H9 (cell line): ENCODE data around the gene CHID1. TPM values are rescaled to one million over a fixed set of nuclear protein-coding genes. Genes with fewer than 3 reads are reported as not detected.

Experiments used
- DNase-seq: peaks from one replicate; pipeline ENCODE4 v3.0.0-alpha.2; 2017
- H2AFZ ChIP-seq: one replicate; pipeline ENCODE4 v1.6.1; 2013; ENCODE audit warnings: mild to moderate bottlenecking, low read length, control low read depth, moderate library complexity
- H2AK5ac ChIP-seq: 2 replicates; pipeline ENCODE4 v1.6.1; 2013; ENCODE audit warnings: low read length, control low read depth, mixed read lengths; ENCODE audit not compliant: insufficient read length
- H2BK120ac ChIP-seq: one replicate; pipeline ENCODE4 v1.6.1; 2013; ENCODE audit warnings: low read depth, mild to moderate bottlenecking, low read length, control low read depth, inconsistent platforms; ENCODE audit not compliant: poor library complexity, severe bottlenecking
- H2BK12ac ChIP-seq: 2 replicates; pipeline ENCODE4 v1.6.1; 2013; ENCODE audit warnings: low read length, control low read depth, mixed read lengths, low read depth; ENCODE audit not compliant: insufficient read length
- H2BK15ac ChIP-seq: 2 replicates; pipeline ENCODE4 v1.6.1; 2013; ENCODE audit warnings: low read depth, low read length, control low read depth
- H2BK20ac ChIP-seq: one replicate; pipeline ENCODE4 v1.6.1; 2013; ENCODE audit warnings: low read depth, mild to moderate bottlenecking, low read length, control low read depth, inconsistent platforms; ENCODE audit not compliant: poor library complexity, severe bottlenecking
- H2BK5ac ChIP-seq: 2 replicates; pipeline ENCODE4 v1.6.1; 2013; ENCODE audit warnings: low read length, control low read depth, mixed read lengths; ENCODE audit not compliant: insufficient read length
- H3K14ac ChIP-seq: 2 replicates; pipeline ENCODE4 v1.6.1; 2013; ENCODE audit warnings: low read length, control low read depth; ENCODE audit not compliant: insufficient read depth
- H3K18ac ChIP-seq: 2 replicates; pipeline ENCODE4 v1.6.1; 2013; ENCODE audit warnings: low read depth, mild to moderate bottlenecking, mixed read lengths, low read length, control low read depth; ENCODE audit not compliant: insufficient read length
- H3K23ac ChIP-seq: 2 replicates; pipeline ENCODE4 v1.6.1; 2013; ENCODE audit warnings: low read length, control low read depth, mixed read lengths, low read depth; ENCODE audit not compliant: insufficient read length
- H3K23me2 ChIP-seq: 2 replicates; pipeline ENCODE4 v1.6.1; 2013; ENCODE audit warnings: low read depth, mild to moderate bottlenecking, mixed read lengths, low read length, control low read depth; ENCODE audit not compliant: insufficient read length, poor library complexity, severe bottlenecking
- H3K27ac ChIP-seq: 2 replicates; pipeline ENCODE4 v1.5.1; 2013; ENCODE audit warnings: low read length, control low read depth, mixed read lengths, low read depth; ENCODE audit not compliant: insufficient read length
- H3K27me3 ChIP-seq: 2 replicates; pipeline ENCODE4 v1.6.1; 2013; ENCODE audit warnings: low read length, control low read depth, inconsistent platforms; ENCODE audit not compliant: insufficient read depth
- H3K4ac ChIP-seq: 2 replicates; pipeline ENCODE4 v1.6.1; 2013; ENCODE audit warnings: low read depth, mild to moderate bottlenecking, control low read depth, inconsistent platforms, low read length, moderate library complexity
- H3K4me1 ChIP-seq: 2 replicates; pipeline ENCODE4 v1.6.1; 2013; ENCODE audit warnings: low read length, control low read depth, inconsistent platforms; ENCODE audit not compliant: insufficient read depth
- H3K4me2 ChIP-seq: 2 replicates; pipeline ENCODE4 v1.6.1; 2013; ENCODE audit warnings: low read length, control low read depth, mixed read lengths; ENCODE audit not compliant: insufficient read length, insufficient read depth
- H3K56ac ChIP-seq: 2 replicates; pipeline ENCODE4 v1.6.1; 2013; ENCODE audit warnings: low read depth, mild to moderate bottlenecking, mixed read lengths, low read length, control low read depth; ENCODE audit not compliant: insufficient read length
- H3K79me1 ChIP-seq: 2 replicates; pipeline ENCODE4 v1.6.1; 2013; ENCODE audit warnings: low read depth, mild to moderate bottlenecking, moderate library complexity, low read length, control low read depth, inconsistent platforms; ENCODE audit not compliant: insufficient read depth, poor library complexity, severe bottlenecking
- H3K79me2 ChIP-seq: 2 replicates; pipeline ENCODE4 v1.6.1; 2013; ENCODE audit warnings: low read length, control low read depth, inconsistent platforms; ENCODE audit not compliant: insufficient read depth
- H3K9ac ChIP-seq: 2 replicates; pipeline ENCODE4 v1.6.1; 2013; ENCODE audit warnings: low read length, control low read depth, mixed read lengths; ENCODE audit not compliant: insufficient read length; ENCODE audit errors: extremely low read depth
- H3K9me3 ChIP-seq: one replicate; pipeline ENCODE4 v1.6.1; 2013; ENCODE audit warnings: low read depth, low read length, inconsistent platforms; ENCODE audit not compliant: control insufficient read depth
- H3T11ph ChIP-seq: one replicate; pipeline ENCODE4 v1.6.1; 2013; ENCODE audit warnings: mild to moderate bottlenecking, low read length, control low read depth, inconsistent platforms
- H4K20me1 ChIP-seq: one replicate; pipeline ENCODE4 v1.6.1; 2013; ENCODE audit not compliant: control insufficient read depth, insufficient read length, insufficient read depth
- H4K5ac ChIP-seq: 2 replicates; pipeline ENCODE4 v1.6.1; 2013; ENCODE audit warnings: low read depth, mild to moderate bottlenecking, mixed read lengths, low read length, control low read depth; ENCODE audit not compliant: insufficient read length
- H4K8ac ChIP-seq: replicated peaks from 2 replicates; pipeline ENCODE4 v1.6.1; 2013; ENCODE audit warnings: low read length, control low read depth, mixed read lengths, low read depth; ENCODE audit not compliant: insufficient read length
- H4K91ac ChIP-seq: 2 replicates; pipeline ENCODE4 v1.6.1; 2013; ENCODE audit warnings: low read depth, mild to moderate bottlenecking, moderate library complexity, mixed read lengths, low read length, control low read depth; ENCODE audit not compliant: insufficient read length
- H3K27ac Mint-ChIP-seq, 3 experiments: 2 replicates in 2 of 3; 3 replicates in 1 of 3; pipeline ENCODE4 v1.8.0; 2020 to 2021; ENCODE audit warnings: mixed read lengths in 3 of 3, mild to moderate bottlenecking in 1 of 3, moderate library complexity in 1 of 3
- H3K27me3 Mint-ChIP-seq: 2 replicates; pipeline ENCODE4 v1.8.0; 2021; ENCODE audit warnings: low read depth, mild to moderate bottlenecking, moderate library complexity, mixed read lengths
- H3K36me3 Mint-ChIP-seq, 3 experiments: 2 replicates in 2 of 3; 3 replicates in 1 of 3; pipeline ENCODE4 v1.8.0; 2020 to 2021; ENCODE audit warnings: low read depth in 3 of 3, mixed read lengths in 3 of 3; ENCODE audit not compliant: insufficient read depth in 1 of 3
- H3K4me1 Mint-ChIP-seq, 2 experiments: 2 replicates each; pipeline ENCODE4 v1.8.0; 2020; ENCODE audit warnings: mixed read lengths in 2 of 2
- H3K4me3 Mint-ChIP-seq, 2 experiments: 2 replicates in 1 of 2; 3 replicates in 1 of 2; pipeline ENCODE4 v1.8.0; 2020 to 2021; ENCODE audit warnings: mild to moderate bottlenecking in 2 of 2, mixed read lengths in 2 of 2, moderate library complexity in 1 of 2
- H3K9me3 Mint-ChIP-seq, 2 experiments: 2 replicates in 1 of 2; 3 replicates in 1 of 2; pipeline ENCODE4 v1.8.0; 2020; ENCODE audit warnings: mild to moderate bottlenecking in 2 of 2, mixed read lengths in 2 of 2, moderate library complexity in 1 of 2
- CTCF ChIP-seq: fragments of 200-600 bp; sonication (generic); conservative IDR thresholded peaks from 3 replicates; pipeline ENCODE4 v1.8.0; 2021; ENCODE audit warnings: antibody characterized with exemption, mild to moderate bottlenecking
- WGBS: extraction: QIAGEN DNeasy Blood & Tissue Kit; methylation state at CpG from one replicate; pipeline ENCODE4 v1.1.7; 2013; ENCODE audit warnings: missing lambda C conversion rate, low lambda C conversion rate, mixed read lengths; ENCODE audit not compliant: insufficient read length; ENCODE audit errors: extremely low coverage; 5-methylcytosine and 5-hydroxymethylcytosine counted together
- total RNA-seq: library from RNA; stranded (reverse); gene quantifications from 2 replicates; pipeline ENCODE4 v1.2.1, GENCODE V29; 2021

The CHID1 gene
- total RNA-seq, 1 experiment from 2014 or later, result 89.4 TPM

- Histone ChIP-seq H3K4me2 (peak overlapping the region; percentile 17), H4K5ac (no peak overlapping the region), H4K20me1 (no peaks in the 10 kb centered on the region), H2BK120ac (no peak overlapping the region), H3K23me2 (peaks cover 5% of the 10 kb centered on the region), H3K23ac (no peak overlapping the region), H3K9ac (no peak overlapping the region), H2AFZ (no peak overlapping the region), H3K56ac (no peak overlapping the region), H4K8ac (no peak overlapping the region), H2BK15ac (no peak overlapping the region), H2BK12ac (no peak overlapping the region), H3T11ph (no peak overlapping the region), H3K27ac (no peak overlapping the region), H3K79me2 (peaks cover 20% of the 10 kb centered on the region; the same call in 1 of the 2 replicates), H3K4ac (no peak overlapping the region), H3K27me3 (no peaks in the 10 kb centered on the region), H2BK20ac (no peak overlapping the region), H3K9me3 (no peaks in the 10 kb centered on the region), H2BK5ac (no peak overlapping the region), H3K79me1 (peaks cover 18% of the 10 kb centered on the region), H4K91ac (peak overlapping the region; percentile 20), H3K18ac (peak overlapping the region; percentile 23), H3K4me1 (peaks cover 15% of the 10 kb centered on the region; the same call in 1 of the 2 replicates), H3K14ac (peak overlapping the region; percentile 8; the same call in 1 of the 2 replicates), H2AK5ac (no peak overlapping the region)
- no peak for DNase-seq
- no peak for TF ChIP-seq CTCF
- Mint-ChIP-seq H3K4me3 (peak overlapping the region; percentile 17 to 35; a peak in 4 of 5 replicates), H3K36me3 (peaks cover 1 to 7% (median 6%) of the 10 kb centered on the region in 3 experiments; a peak in 4 of 7 replicates), H3K27ac (peak overlapping the region; percentile 24 to 63 (median 49); a peak in 4 of 7 replicates), H3K9me3 (no peaks in the 10 kb centered on the region; a peak in 1 of 5 replicates), H3K4me1 (peaks cover 49 to 62% of the 10 kb centered on the region in 2 experiments), H3K27me3 (peaks cover 6% of the 10 kb centered on the region)
- WGBS, result no CpG with 5 or more reads among the region's 14 CpGs
Observed at GRCh38 chr11:933142-933851, 22.7 kb upstream of the CHID1 start.
